Measurements from ENCODE around the gene CYB561D2.

CYB561D2 gene

DNA sequence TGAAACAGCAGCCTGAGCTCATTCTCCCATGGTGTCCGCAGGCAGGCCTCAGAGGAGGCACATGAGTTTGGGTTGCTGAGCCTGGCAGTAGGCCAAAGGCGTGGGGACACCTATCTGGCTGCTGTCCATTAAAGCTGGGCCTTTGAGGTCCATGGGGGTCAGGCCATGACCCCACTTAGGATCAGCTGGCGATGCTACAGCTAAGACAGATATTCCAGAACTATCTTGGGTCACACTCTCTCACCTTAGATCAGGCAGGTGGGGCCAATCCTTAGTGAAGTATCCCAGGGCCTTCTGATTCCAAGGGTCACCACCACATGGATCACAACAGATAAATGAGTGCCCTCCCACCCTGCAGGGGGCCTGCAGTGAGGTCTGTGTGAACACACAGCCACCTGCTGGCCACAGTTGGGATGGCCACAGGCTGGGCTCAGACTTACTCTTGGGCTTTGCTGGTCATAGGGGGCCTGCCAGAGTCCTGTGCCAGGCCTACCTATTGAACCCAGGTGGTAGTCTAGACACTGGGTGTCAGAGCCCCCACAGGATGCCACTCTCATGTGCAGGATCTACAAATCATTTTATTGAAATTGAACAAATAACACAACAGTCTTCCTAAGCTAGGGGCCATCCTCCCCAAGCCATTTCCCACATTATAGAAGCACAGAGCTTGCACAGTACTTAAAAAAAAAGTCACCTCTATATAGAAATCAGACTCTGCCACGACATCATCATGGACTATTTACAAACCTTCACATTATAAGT lies 26.1 kb upstream of the CYB561D2 start:
- TF ChIP-seq, protein P1, sequence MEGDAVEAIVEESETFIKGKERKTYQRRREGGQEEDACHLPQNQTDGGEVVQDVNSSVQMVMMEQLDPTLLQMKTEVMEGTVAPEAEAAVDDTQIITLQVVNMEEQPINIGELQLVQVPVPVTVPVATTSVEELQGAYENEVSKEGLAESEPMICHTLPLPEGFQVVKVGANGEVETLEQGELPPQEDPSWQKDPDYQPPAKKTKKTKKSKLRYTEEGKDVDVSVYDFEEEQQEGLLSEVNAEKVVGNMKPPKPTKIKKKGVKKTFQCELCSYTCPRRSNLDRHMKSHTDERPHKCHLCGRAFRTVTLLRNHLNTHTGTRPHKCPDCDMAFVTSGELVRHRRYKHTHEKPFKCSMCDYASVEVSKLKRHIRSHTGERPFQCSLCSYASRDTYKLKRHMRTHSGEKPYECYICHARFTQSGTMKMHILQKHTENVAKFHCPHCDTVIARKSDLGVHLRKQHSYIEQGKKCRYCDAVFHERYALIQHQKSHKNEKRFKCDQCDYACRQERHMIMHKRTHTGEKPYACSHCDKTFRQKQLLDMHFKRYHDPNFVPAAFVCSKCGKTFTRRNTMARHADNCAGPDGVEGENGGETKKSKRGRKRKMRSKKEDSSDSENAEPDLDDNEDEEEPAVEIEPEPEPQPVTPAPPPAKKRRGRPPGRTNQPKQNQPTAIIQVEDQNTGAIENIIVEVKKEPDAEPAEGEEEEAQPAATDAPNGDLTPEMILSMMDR (IDR thresholded peaks at IDR 0.05; ENCODE audit: insufficient read depth, missing control alignments), result peak; percentile 68
- FAIRE-seq (no peak), DNase-seq (ENCODE audit: insufficient read length, low spot score) (peak; percentile 77)

DNA sequence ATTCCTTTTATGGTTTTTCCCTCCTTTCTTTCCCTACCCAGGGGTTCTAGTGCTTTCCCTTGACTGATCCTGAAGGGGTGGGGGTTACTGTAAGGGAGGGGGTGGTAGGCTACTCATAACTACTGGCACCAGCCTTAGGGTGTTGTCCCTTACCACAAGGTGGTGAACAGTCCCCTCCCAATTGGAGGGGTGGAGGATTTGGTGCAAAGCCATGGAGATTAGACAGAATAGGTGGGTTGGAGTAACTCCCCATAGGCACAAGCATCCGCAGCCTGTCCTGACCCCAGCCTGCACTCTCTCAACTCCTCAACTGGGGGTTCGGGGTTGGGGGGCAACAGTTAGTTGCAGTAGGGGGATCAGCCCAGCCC lies 25.6 kb upstream of the CYB561D2 start:
- DNase-seq (ENCODE audit: insufficient read length, low spot score), result no peak
- FAIRE-seq, result no peak
- TF ChIP-seq, protein P1 (IDR thresholded peaks at IDR 0.05; ENCODE audit: insufficient read depth, missing control alignments), result no peak

DNA sequence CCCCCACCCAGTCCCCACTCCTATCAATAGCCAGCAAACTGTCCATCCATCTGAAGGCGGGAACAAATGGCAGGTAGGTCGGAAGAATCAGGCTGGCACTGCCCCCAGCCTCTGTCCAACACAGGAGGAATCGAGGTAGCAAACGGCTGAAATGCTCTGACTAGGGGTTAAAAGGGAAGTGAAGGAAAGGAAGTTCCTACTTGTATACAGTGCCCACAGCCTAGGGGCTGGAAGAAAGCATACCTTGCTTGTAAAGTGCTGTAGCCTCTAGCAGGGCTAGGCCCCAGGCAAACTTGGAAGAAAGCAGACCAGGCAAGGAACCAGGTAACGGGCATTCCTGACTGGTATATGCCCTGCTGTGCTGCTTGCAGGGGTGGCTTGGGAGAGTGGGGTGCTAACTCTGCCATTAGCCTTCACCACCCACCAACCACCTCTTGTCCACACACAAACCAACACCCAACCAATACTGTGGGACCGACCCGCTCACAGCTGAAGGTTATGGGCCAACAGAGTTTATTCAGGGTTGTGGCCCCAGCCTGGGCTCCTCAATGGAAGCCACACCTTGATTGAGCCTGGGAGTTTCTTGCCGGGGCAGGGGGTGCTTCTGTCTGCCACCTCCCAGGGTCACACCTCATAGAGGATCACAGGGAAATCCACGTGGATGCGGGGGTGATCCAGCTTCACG lies 25.0 kb upstream of the CYB561D2 start:
- FAIRE-seq, result no peak
- DNase-seq (ENCODE audit: insufficient read length, low spot score), result no peak
- TF ChIP-seq, protein P1 (IDR thresholded peaks at IDR 0.05; ENCODE audit: insufficient read depth, missing control alignments), result no peak

DNA sequence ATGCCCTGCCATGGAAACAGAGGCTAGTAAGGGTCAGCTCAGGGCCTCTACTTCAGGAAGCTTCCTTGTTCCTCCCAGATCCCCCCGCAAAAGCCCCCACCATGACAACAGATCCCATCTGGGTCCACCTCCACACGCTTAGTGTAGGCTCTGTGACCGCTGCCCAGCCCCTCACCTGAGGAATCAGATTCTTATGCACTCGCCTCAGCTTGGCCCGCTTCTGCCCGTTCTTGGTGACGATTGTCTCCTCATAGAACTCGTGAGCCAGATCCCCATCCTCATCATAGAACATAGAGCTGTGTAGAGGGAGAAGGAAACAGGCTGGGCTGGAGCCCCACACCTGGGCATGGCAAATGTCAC lies 24.5 kb upstream of the CYB561D2 start:
- TF ChIP-seq, protein P1 (IDR thresholded peaks at IDR 0.05; ENCODE audit: insufficient read depth, missing control alignments), result no peak
- DNase-seq (ENCODE audit: insufficient read length, low spot score) (no peak), FAIRE-seq (no peak)

DNA sequence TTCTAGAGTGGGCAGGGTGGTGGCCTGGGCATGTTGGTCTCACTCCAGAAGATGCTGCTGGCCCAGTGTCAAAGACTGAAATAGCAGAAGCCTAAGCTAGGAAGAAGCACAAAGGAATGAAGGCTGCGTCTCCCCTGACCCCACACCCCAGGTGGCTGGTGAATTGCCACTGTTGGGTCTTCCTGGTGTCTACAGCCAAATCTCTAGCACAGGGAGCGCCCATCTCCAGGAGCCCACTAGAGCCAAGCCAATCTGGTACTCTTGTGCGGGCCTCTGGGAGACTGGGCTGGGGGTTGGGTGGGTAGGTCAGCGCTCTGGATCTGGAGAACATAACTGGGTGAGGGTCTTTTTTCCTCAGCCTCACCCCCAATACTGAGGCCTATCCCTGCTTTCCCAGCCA lies 23.5 kb upstream of the CYB561D2 start:
- TF ChIP-seq, protein P1 (IDR thresholded peaks at IDR 0.05; ENCODE audit: insufficient read depth, missing control alignments), result no peak
- FAIRE-seq, result no peak
- DNase-seq (ENCODE audit: insufficient read length, low spot score), result no peak

DNA sequence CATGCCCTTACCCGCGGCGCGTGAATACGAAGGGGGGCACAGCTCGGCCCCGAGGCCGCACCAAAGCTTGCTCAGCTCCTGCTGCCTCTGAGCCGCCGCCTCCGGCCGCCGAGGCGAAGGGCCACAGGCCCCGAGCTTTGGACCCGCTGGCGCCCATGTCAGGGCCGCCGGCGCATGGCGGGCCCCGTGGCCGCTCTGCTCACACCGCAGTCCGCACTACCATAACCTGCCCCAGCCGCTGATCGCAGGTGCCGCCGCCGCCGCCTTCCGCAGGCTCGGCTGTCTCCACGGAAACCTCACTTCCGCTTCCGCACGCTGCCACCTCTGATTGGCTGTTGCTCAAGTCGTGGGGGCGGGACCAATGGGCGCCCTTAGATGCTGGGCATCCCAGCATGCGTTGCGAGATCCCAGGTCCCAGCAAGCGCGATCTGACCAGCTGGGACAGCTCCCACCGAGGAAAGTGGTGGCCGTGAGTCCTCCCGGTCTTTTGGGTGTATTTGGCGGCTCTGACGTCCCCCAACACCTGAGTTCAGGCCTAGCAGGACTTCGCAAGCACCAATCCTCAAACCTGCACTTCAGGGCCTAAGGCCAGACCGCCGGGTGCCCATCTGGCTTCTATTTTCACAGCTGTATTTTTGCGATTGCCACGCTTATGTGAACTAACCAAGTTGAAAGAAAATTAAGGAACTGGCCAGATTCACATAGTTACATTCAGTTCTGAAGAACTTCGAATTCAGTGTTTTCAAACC lies 22.5 kb upstream of the CYB561D2 start, which contains the start of gene TUSC2:
TUSC2 (minus strand) TSS at position 281 of the 749 bp plus-strand sequence; CDS start at position 157, 124 bp downstream.
- peak; percentile 100 for DNase-seq (ENCODE audit: insufficient read length, low spot score)
- TF ChIP-seq, protein P1 (IDR thresholded peaks at IDR 0.05; ENCODE audit: insufficient read depth, missing control alignments), result no peak
- no peak for FAIRE-seq
